Neural crest cell (in vitro differentiated cells): ENCODE results near the gene PTH1R. TPM values are rescaled to one million over a fixed set of nuclear protein-coding genes. Genes with fewer than 3 reads are reported as not detected.

Experiments used
- DNase-seq: peaks from one replicate; pipeline ENCODE4 v3.0.0; 2021; ENCODE audit warnings: low read depth, mixed read lengths, low spot score
- H3K27ac Mint-ChIP-seq: one replicate; pipeline ENCODE4 v1.8.0; 2021; ENCODE audit warnings: mild to moderate bottlenecking, mixed read lengths; ENCODE audit not compliant: unreplicated experiment
- H3K27me3 Mint-ChIP-seq: 2 replicates; pipeline ENCODE4 v1.8.0; 2021; ENCODE audit warnings: low read depth, mild to moderate bottlenecking, mixed read lengths
- H3K36me3 Mint-ChIP-seq: 2 replicates; pipeline ENCODE4 v1.8.0; 2021; ENCODE audit warnings: low read depth, mild to moderate bottlenecking, mixed read lengths
- H3K4me1 Mint-ChIP-seq: 2 replicates; pipeline ENCODE4 v1.8.0; 2021; ENCODE audit warnings: mixed read lengths
- H3K4me3 Mint-ChIP-seq: one replicate; pipeline ENCODE4 v1.8.0; 2021; ENCODE audit warnings: mild to moderate bottlenecking, mixed read lengths
- H3K9me3 Mint-ChIP-seq: 2 replicates; pipeline ENCODE4 v1.8.0; 2021; ENCODE audit warnings: mixed read lengths
- CTCF ChIP-seq: fragments of 200-600 bp; sonication (generic); conservative IDR thresholded peaks from 2 replicates; pipeline ENCODE4 v1.5.0; 2021; ENCODE audit warnings: antibody characterized with exemption, mild to moderate bottlenecking
- total RNA-seq: library from RNA; stranded (reverse); gene quantifications from 2 replicates; pipeline ENCODE4 v1.2.1, GENCODE V29; 2021

The PTH1R gene
- total RNA-seq, 1 donor from 2014 or later: 0.14 TPM

DNA sequence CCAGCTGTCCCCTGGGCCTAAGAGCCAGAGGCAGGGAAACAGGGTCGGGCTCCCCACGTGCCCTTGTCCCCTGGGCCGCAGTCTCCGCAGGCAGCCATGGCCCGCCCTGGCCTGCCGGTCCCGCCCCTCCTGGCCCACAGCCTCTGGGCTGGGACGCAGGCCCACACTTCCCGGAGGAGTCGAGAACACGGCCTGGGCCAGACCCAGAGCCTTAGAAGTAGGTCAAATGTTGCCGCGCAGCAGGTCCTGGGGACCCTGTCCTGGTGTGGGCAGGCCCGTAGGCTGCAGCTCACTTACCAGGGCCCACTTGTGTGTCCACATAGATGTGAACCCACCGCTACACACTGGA lies 10.0 kb upstream of the PTH1R start:
- peaks cover 20% of the 10 kb centered on the region for H3K4me1 Mint-ChIP-seq
- H3K4me3 Mint-ChIP-seq: no peak overlapping the region
- H3K27me3 Mint-ChIP-seq: peaks cover 3% of the 10 kb centered on the region

GRCh38 chr3:46868287-46868686 lies 9.2 kb upstream of the PTH1R start:
- H3K36me3 Mint-ChIP-seq: no peaks in the 10 kb centered on the region
- peaks cover 27% of the 10 kb centered on the region for H3K4me1 Mint-ChIP-seq
- no peak for DNase-seq
- TF ChIP-seq CTCF: no peak
- H3K4me3 Mint-ChIP-seq: no peak overlapping the region
- H3K27ac Mint-ChIP-seq: no peak overlapping the region
- H3K9me3 Mint-ChIP-seq: no peaks in the 10 kb centered on the region
- peaks cover 5% of the 10 kb centered on the region for H3K27me3 Mint-ChIP-seq

More for the DNA sequence above, 10.0 kb upstream of the PTH1R start:
- no peak for TF ChIP-seq CTCF
- Mint-ChIP-seq H3K27ac (no peak overlapping the region), H3K36me3 (no peaks in the 10 kb centered on the region), H3K9me3 (no peaks in the 10 kb centered on the region)
- DNase-seq: no peak

- no peak overlapping the region for H3K4me3 Mint-ChIP-seq
- H3K27me3 Mint-ChIP-seq: peaks cover 5% of the 10 kb centered on the region
- no peak overlapping the region for H3K27ac Mint-ChIP-seq
- peaks cover 27% of the 10 kb centered on the region for H3K4me1 Mint-ChIP-seq
- DNase-seq: no peak
- no peak for TF ChIP-seq CTCF
- no peaks in the 10 kb centered on the region for H3K9me3 Mint-ChIP-seq
- no peaks in the 10 kb centered on the region for H3K36me3 Mint-ChIP-seq
These were observed 8.6 kb upstream of the PTH1R start for GRCh38 chr3:46868948-46869347.

DNA sequence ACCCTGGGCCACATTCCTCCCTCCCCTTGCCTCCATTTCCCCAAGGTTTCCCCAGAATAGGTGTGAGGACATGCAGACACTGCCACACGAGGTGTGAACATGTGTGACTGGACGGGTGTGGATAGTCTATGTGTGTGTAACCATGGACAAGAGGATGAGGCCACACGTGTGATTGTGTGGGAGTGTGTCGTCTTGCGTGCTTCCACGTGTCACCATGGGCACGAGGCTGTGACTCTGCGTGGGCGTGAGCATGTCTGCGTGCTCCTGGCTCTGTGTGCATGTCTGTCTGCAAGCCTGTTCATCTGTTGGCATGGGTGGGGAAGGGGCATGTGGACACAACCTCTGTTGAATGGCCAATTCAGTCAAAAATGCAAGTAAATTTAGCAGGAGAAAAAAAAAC lies 8.1 kb upstream of the PTH1R start:
- no peak overlapping the region for H3K27ac Mint-ChIP-seq
- peaks cover 5% of the 10 kb centered on the region for H3K27me3 Mint-ChIP-seq
- H3K9me3 Mint-ChIP-seq: no peaks in the 10 kb centered on the region
- DNase-seq: no peak
- H3K36me3 Mint-ChIP-seq: no peaks in the 10 kb centered on the region
- peaks cover 28% of the 10 kb centered on the region for H3K4me1 Mint-ChIP-seq
- TF ChIP-seq CTCF: no peak
- H3K4me3 Mint-ChIP-seq: no peak overlapping the region

GRCh38 chr3:46870651-46871050 lies 6.9 kb upstream of the PTH1R start:
- Mint-ChIP-seq H3K4me3 (no peak overlapping the region), H3K27me3 (peaks cover 5% of the 10 kb centered on the region), H3K9me3 (no peaks in the 10 kb centered on the region)

More at GRCh38 chr3:46870651-46871050, 6.9 kb upstream of the PTH1R start:
- Mint-ChIP-seq H3K4me1 (peaks cover 28% of the 10 kb centered on the region), H3K36me3 (no peaks in the 10 kb centered on the region), H3K27ac (no peak overlapping the region)
- no peak for TF ChIP-seq CTCF
- DNase-seq: no peak
